Measurements from ENCODE around the gene TIRAP.

The TIRAP gene

GRCh38 chr11:126337474-126338241 lies 54.8 kb downstream of the TIRAP start:
- no peak overlapping the region for H3K4me3 ChIP-seq
- H3K27ac ChIP-seq: no peak overlapping the region

- H3K4me3 ChIP-seq: no peak overlapping the region
- H3K27ac ChIP-seq: peak overlapping the region in 1 of 21 experiments; percentile 28
Observed at GRCh38 chr11:126338346-126339055, 55.6 kb downstream of the TIRAP start.

GRCh38 chr11:126339073-126339862 lies 56.4 kb downstream of the TIRAP start:
- peak overlapping the region in 4 of 21 experiments; percentile 14 to 39 (median 20) for H3K27ac ChIP-seq
- H3K4me3 ChIP-seq: no peak overlapping the region

- H3K4me3 ChIP-seq: no peak overlapping the region
- H3K27ac ChIP-seq: peak overlapping the region in 5 of 21 experiments; percentile 7 to 39 (median 17)
Observed at GRCh38 chr11:126339863-126340434, 57.1 kb downstream of the TIRAP start.

GRCh38 chr11:126340960-126341606 lies 58.2 kb downstream of the TIRAP start:
- Histone ChIP-seq H3K27ac (peak overlapping the region in 4 of 21 experiments; percentile 14 to 56 (median 34)), H3K4me3 (no peak overlapping the region)

- Histone ChIP-seq H3K27ac (peak overlapping the region in 6 of 21 experiments; percentile 11 to 59 (median 21)), H3K4me3 (no peak overlapping the region)
Observed at GRCh38 chr11:126341760-126342161, 58.9 kb downstream of the TIRAP start.

- Histone ChIP-seq H3K27ac (peak overlapping the region in 2 of 21 experiments; percentile 66 to 69), H3K4me3 (no peak overlapping the region)
Observed at GRCh38 chr11:126343051-126343450, 60.2 kb downstream of the TIRAP start.
